Lower leg skin (tissue), 4 donors: Measurements from ENCODE around the gene SLAIN2. TPM values are rescaled to one million over a fixed set of nuclear protein-coding genes. Genes with fewer than 3 reads are reported as not detected.
"Not testable (repeated sequence)": the region's sequence is repeated elsewhere in the genome, so short reads cannot be mapped to it uniquely, and the experiment has no call there.

Experiments used
- DNase-seq, 2 donors: peaks; one replicate each; pipeline ENCODE4 v3.0.0-alpha.2; 2019; ENCODE audit warnings: low spot score in 2 of 2
- H3K4me3 ChIP-seq: fragments of 200-600 bp; sonication (generic); 2 replicates; pipeline ENCODE4 v1.5.1; 2017; ENCODE audit warnings: mild to moderate bottlenecking, low read depth; ENCODE audit not compliant: poor library complexity, severe bottlenecking
- POLR2A ChIP-seq, 2 donors: fragments of 450-650 bp; IDR thresholded peaks; one replicate each; pipeline ENCODE4 v1.6.1; 2016 to 2017; ENCODE audit warnings: antibody characterized with exemption in 2 of 2, mild to moderate bottlenecking in 1 of 2, moderate library complexity in 1 of 2
- WGBS, 2 donors: methylation state at CpG; one replicate each; pipeline ENCODE4 v1.1.5; 2018; 5-methylcytosine and 5-hydroxymethylcytosine counted together
- intact Hi-C: fragments of 100-400 bp; cut with DNase I; formaldehyde crosslinking; loops from one replicate; pipeline ENCODE4 v1.15.0; 2023; ENCODE audit warnings: low total_unique reads
- total RNA-seq, 4 donors: library from RNA; depleted of rRNA; stranded (reverse); fragments of >200 nt; gene quantifications; one replicate each; pipeline ENCODE4 v1.1.0, GENCODE V29; 2016
- TF ChIP-seq, protein P1 (sequence below), 3 donors: fragments of 450-650 bp; IDR thresholded peaks; one replicate each; pipeline ENCODE4 v1.5.1; 2016; ENCODE audit warnings: antibody characterized with exemption in 3 of 3, mild to moderate bottlenecking in 3 of 3, moderate library complexity in 2 of 3

Gene SLAIN2
- total RNA-seq, result 100 to 1,000 TPM in 1 of 4 donors, 10 to 100 TPM in 3; 75.4 to 201 (median 88.6) TPM

DNA sequence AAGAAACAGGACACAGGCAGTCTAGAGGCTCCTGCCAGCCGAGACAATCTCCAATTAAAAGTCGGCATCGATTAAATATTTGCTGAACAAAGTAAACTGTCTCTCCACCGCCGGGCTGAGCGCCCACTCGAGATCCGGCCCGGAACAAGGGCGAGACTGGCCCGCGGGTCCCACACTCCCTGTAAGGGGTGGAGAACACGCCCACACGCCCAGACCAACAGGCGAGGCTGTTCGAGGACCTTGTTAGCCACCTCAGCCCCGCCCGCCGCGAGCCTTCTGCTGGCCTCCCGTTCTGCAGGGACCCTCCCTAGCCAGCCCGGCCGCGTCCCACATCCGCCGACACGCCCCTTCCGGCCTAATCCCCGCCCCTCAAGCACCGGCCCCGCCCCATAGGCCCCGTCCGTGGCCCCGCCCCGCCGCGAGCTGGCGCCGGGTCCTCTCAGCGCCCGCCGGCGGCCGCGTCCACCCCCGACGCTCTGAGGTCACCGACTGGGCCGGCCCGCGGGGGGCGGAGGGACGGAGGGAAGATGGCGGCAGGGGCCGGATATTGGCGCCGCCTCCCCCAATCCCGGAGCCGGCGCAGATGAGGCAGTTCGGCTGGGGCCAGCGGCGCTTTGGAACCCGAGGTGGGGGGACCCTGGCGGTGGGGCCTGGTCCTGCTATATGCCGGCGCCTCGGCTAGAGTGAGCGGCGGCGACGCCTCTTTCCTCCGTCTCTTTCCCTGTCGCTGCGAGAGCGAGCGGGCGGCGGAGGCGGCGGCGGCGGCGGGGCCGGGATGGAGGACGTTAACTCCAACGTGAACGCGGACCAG lies at the start of gene SLAIN2:
SLAIN2 (plus strand) TSS at position 565 of the 811 bp plus-strand sequence; CDS start at position 776, 211 bp downstream.
- intact Hi-C loops, result no loop called here
- peak in 1 of 2 donors; percentile 16 for TF ChIP-seq POLR2A (IDR thresholded peaks at IDR 0.05)
- TF ChIP-seq, protein P1, sequence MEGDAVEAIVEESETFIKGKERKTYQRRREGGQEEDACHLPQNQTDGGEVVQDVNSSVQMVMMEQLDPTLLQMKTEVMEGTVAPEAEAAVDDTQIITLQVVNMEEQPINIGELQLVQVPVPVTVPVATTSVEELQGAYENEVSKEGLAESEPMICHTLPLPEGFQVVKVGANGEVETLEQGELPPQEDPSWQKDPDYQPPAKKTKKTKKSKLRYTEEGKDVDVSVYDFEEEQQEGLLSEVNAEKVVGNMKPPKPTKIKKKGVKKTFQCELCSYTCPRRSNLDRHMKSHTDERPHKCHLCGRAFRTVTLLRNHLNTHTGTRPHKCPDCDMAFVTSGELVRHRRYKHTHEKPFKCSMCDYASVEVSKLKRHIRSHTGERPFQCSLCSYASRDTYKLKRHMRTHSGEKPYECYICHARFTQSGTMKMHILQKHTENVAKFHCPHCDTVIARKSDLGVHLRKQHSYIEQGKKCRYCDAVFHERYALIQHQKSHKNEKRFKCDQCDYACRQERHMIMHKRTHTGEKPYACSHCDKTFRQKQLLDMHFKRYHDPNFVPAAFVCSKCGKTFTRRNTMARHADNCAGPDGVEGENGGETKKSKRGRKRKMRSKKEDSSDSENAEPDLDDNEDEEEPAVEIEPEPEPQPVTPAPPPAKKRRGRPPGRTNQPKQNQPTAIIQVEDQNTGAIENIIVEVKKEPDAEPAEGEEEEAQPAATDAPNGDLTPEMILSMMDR (IDR thresholded peaks at IDR 0.05), result no peak
- 0 to 1% methylated on average over 19 to 53 of the region's 89 CpGs for WGBS, 2 donors

DNA sequence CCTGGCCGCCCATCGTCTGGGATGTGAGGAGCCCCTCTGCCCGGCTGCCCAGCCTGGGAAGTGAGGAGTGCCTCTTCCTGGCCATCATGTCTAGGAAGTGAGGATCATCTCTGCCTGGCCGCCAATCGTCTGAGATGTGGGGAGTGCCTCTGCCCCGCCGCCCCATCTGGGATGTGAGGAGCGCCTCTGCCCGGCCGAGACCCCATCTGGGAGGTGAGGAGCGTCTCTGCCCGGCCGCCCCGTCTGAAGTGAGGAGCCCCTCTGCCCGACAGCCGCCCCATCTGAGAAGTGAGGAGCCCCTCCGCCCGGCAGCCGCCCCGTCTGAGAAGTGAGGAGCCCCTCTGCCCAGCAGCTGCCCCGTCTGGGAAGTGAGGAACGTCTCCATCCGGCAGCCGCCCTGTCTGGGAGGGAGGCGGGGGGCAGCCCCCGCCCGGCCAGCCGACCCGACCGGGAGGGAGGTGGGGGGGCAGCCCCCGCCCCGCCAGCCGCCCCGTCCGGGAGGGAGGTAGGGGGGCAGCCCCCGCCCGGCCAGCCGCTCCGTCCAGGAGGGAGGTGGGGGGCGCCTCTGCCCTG lies 49.0 kb upstream of the SLAIN2 start:
- H3K4me3 ChIP-seq, intact Hi-C loops, DNase-seq: not testable (repeated sequence)
- WGBS, 2 donors, result 97 to 98% methylated on average over 16 to 20 of the region's 40 CpGs

More for the DNA sequence above, at the start of gene SLAIN2:
- peak; percentile 98 to 100 for DNase-seq
- H3K4me3 ChIP-seq, result peak within 1 kb of the TSS; percentile 88

DNA sequence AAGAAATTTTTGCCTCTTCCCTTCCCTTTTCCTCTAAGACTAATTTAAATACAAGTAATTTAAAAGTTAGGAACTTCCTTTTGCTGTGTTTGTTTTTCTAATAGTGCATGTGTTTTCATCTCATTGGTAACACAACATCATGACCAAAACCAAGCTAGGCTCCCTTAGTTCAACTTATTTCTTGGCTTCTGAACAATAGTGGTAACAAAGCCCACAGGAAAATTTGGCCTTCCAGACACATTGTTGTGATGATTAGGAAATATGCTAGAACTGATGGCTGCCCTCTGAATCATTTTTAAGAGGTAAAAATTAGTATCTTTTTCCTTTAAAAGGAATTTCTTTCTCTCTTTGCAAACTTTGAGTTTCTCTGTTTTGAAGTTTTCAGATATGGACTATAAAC lies 46.2 kb upstream of the SLAIN2 start:
- intact Hi-C loops, result no loop called here
- no peak overlapping the region for H3K4me3 ChIP-seq
- DNase-seq, result no peak
- TF ChIP-seq, protein P1 (IDR thresholded peaks at IDR 0.05), result no peak
- TF ChIP-seq POLR2A (IDR thresholded peaks at IDR 0.05), result no peak

DNA sequence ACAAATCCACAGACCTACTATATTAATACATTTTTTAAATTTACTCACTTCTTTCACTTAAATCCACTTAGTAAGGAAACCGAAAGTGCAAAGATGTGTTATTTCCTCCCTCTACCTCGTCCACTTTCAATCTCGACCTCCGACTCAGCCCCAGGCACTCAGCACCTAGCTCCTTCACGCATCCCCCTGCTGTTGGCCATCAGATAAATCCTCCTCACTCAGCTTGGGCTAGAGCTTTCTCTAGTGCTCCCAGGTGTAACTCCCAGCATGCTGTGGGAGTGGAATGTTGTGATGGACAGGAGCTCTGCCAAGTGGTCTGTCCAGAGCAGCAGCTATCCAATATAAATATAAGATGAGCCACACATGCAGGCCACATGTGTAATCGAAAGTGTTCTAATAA lies 45.0 kb upstream of the SLAIN2 start:
- 67 to 73% methylated on average over 6 of the region's 6 CpGs for WGBS, 2 donors
- TF ChIP-seq POLR2A (IDR thresholded peaks at IDR 0.05), result no peak
- DNase-seq, result no peak
- H3K4me3 ChIP-seq, result no peak overlapping the region
- intact Hi-C loops, result no loop called here

DNA sequence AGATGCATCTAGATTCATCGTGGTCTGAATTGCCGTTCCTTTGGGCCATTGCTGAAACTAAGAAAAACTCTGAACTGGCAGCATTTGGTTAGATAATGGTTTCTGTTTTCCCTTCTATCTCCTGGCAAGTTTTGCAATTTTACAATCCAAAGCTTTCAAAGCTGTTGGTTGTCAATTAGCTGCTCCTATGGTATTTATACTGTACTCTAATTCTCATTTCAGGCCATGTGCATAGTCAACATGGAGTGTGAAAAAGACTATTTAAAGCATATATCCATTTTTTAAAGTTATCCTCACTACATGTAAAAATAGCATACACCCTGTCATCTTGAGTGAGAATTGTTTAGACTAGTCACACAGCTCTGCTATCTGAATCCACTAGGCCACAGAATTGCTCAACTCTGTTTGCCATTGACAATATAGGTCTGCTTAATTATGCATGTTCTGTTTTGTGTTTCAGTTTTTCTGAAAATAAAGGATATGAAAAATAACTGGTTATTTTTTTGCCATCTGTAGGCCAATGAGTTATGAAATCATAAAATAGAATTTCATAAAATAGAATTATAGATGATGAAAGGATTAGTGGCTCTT lies 44.0 kb upstream of the SLAIN2 start:
- H3K4me3 ChIP-seq, result no peak overlapping the region
- TF ChIP-seq, protein P1 (IDR thresholded peaks at IDR 0.05), result no peak
- TF ChIP-seq POLR2A (IDR thresholded peaks at IDR 0.05), result no peak
- WGBS, 2 donors, result 88 to 92% methylated on average over 2 of the region's 2 CpGs
- no peak for DNase-seq
- intact Hi-C loops, result no loop called here

DNA sequence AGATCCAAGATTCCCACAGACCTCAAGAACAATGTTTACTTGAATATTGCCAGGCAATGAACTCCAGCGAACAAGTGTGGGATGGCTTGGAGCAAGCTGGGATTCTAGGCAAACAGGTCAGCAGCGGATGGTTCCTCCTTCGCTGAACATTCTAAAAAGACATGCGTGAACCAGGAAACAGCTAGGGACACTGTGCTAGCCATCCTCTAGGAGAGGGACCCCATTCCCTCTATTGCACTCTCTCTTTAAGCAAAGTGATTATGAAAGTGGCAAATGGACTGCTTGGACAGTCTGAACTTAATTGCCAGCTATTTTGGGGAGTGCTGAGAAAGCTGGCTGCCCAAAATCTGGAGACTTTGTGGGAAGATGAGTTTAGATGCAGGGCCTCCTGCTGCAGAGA lies 41.8 kb upstream of the SLAIN2 start:
- intact Hi-C loops, result no loop called here
- no peak overlapping the region for H3K4me3 ChIP-seq
- DNase-seq, result no peak
- TF ChIP-seq, protein P1 (IDR thresholded peaks at IDR 0.05), result no peak
- no peak for TF ChIP-seq POLR2A (IDR thresholded peaks at IDR 0.05)
- WGBS, 2 donors, result 79 to 90% methylated on average over 4 of the region's 4 CpGs
